GM21515 (cell line): ENCODE results near the gene ABI2.
A peak's percentile ranks its signal among the peaks of the same experiment; 100 is the strongest.

Experiments
- ATAC-seq: cut with Tn5 transposase; IDR thresholded peaks from one replicate; pipeline ENCODE4 v1.9.1; 2021; ENCODE audit not compliant: unreplicated experiment

ABI2 gene

DNA sequence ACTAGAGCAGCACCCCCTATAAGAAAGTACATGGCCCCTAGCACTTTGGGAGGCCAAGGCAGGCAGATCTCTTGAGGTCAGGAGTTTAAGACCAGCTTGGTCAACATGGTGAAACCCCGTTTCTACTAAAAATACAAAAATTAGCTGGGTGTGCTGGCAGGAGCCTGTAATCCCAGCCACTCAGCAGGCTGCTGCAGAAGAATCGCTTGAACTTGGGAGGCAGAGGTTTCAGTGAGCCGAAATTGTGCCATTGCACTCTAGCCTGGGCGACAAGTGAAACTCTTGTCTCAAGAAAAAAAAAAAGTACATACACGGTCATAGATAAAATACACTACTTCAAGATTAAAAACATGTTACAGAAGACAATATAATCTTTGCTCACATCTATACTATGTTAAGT lies 143.1 kb downstream of the ABI2 start:
- no peak for ATAC-seq

DNA sequence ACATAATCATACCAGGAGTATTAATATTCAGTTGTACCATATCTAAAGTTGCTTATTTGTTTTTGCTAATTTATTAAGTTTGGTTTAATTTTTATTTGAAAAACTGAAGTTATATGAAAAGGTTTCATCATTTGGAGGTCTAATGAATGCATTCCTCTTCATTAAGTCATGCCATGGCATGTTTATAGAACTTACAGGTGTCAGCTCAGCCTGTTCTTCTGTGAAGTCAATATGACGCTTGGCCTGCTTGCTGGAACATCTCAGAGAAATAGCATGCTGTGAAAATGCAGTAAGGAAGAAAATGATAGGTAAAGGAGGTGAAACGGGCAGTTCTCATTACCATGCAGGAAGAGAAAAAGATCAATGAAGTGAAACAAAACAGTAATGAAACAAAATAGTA lies 148.7 kb downstream of the ABI2 start:
- ATAC-seq = no peak

DNA sequence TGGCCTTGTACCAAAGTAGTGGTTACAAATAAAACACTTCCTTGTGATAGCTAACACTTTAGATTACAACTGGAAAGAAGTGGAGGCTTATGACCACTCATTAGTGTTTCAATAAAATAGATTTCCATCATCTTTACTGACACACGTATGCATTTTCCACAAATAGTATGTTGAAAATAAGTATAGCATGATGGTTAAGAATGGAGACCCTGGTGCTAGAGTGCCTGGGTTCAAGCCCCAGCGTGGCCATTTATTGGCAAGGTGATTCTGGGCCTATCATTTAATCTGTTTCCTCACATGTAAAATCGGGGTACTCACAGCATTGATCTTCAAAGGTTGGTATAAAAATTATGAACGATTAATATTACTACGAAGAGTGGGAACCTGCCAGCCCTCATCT lies 152.4 kb downstream of the ABI2 start:
- no peak for ATAC-seq

DNA sequence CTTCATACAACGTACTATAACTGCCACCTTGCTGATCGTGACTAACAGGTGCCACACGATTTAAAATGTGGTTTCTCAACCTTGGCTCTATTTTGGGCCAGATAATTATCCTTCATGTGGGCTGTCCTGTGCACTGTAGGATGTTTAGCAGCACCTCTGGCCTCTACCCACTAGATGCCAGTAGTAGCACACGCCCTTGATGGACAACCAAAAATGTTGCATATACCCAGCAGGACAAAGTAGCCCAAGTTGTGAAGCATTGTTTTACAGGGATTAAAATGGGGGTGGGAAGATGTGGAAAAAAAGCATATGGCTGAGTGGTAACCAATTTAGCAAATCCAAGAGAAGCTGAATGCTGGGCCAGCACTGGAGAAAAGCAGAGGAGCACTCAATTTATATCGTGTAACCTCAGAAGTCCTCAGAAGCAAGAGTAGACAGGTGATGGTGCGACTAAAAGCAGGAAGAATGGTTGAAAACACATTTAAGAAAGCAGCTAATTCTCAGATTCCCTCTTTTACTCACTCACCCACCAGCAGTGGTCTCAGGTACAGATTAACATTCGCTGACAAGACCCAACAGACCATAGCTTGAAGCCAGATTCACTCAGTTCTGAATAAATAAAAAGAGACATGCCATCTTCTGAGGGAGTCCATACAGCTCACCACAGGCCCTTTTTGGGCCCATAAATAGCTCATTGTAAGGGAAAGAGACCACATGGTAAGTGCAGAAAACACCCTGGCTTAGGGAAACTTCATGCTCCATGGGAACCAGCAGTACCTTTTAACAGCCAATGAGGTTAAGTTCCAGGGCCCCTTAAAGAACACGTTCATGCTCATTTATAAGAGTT lies 156.3 kb downstream of the ABI2 start:
- ATAC-seq = peak; percentile 74

DNA sequence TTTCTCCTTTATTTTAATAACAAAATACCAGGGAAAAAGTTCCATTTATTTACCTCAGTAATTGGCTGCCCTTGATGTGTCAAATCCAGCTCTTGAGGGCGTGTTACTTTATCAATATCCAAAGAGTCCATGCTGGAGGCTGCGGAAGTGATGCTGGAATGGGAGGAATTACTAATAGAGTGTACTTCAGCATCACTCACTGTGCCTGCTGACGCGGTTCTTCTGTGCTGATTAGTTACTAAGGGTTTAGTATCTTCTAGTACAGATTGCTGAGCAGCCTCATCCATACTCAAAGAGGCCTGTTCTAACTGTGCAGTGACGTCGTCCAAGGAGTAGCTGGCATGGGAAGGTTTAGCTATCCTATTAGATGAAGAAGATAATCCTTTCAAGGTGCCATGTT lies 161.3 kb downstream of the ABI2 start:
- ATAC-seq = no peak

DNA sequence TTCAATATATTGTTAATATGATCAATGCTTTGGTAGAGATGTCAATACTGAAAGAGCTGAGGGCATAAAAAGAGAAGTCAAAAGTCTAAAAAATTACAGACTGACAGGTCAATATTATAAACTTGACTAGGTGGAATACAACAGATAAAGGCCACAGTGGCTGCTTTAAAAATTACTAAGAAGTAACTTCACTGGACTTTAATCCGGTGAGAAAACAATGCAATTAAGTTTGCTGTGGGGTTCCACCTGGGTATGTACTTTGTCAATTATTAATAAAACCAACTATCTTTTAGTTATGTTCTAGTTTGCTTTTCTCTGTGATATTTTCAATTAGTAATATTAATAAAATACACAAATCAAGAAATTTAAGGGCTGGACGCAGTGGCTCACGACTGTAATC lies 162.2 kb downstream of the ABI2 start:
- ATAC-seq = no peak

DNA sequence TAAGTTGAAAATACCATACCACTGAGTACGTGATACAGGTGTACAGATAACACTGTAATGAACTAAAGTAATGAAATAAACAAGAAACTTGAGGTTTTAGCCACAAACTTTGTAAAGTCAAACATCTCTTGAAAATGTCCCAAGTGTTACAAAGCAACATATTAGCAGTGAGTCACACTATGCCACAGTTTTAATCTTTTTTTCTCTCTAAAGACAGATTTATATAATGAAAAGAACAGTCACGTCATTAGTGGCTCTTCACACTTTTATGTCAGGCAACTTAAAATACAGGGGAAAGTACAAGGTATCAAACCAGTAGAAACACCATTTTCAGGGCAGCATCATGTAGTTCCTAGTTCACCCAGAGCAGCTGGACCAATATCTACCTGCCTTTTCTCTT lies 164.8 kb downstream of the ABI2 start:
- no peak for ATAC-seq
